GM03348 (cell line): ENCODE data around the gene RRAS.
"Not testable (repeated sequence)": the region's sequence is repeated elsewhere in the genome, so short reads cannot be mapped to it uniquely, and the experiment has no call there.

Source experiments
- DNase-seq: peaks from one replicate; pipeline ENCODE4 v3.0.0; 2012; ENCODE audit warnings: low spot score

The RRAS gene

DNA sequence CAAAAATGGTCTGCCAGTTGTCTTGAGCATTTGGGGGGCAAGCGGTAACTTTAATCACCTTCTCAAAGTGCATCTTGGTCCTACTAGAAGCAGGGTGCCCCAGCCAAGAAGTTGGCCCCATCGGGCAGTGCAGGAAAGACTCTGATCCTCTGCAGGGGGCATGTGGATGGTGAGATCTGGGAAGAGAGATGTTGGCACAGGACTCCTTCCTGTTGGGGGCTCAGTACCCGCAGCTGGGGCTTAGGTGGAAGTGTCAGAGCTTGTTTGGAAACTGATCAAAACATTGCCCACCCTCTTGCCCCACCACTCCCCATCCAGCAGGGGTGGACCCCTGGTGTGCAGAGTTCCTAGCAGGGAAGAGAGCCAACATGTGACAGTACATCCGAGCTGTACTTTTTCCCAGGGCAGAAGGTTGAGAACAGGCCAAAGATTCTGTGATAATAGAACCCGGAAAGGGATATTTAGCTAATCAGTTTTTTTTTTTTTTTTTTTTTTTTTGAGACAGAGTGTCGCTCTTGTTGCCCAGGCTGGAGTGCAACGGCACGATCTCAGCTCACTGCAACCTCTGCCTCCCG lies 8.8 kb downstream of the RRAS start:
- DNase-seq = no peak

DNA sequence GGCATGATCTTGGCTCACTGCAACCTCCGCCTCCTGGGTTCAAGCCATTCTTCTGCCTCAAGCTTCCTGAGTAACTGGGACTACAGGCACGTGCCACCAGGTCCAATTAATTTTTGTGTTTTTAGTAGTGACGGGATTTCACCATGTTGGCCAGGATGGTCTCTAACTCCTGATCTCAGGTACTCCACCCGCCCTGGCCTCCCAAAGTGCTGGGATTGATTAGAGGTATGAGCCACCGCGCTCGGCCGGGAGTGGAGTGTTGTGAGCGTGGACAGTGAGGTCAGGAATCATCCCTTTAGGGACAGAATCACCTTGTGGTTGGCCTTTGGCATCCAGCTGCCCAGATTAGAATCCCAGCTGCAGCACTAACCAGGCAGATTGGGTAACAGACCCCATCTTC lies 10.3 kb downstream of the RRAS start:
- DNase-seq = no peak

DNA sequence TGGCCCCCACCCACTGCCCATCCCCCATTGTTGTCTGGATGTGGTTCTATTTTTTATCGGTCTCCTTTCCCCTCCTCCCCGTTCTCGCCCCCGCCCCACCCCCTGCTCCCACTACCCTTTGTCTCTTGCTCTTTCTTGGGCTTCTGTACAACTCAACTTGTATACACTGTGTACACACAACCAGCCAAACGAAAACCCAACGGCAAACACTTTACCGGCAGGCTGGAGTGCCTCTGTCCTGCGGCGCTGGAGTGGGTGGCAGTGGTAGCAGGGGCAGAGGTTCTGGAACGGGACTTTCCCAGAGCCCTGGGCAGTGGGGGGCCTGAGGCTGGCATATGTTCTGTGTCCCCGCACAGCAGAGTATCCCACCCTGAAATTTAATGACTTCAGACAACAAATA lies 13.7 kb downstream of the RRAS start:
- no peak for DNase-seq

- DNase-seq = no peak
Observed at GRCh38 chr19:49624967-49625910, 14.7 kb downstream of the RRAS start.

GRCh38 chr19:49617860-49618259 lies 22.1 kb downstream of the RRAS start:
- not testable (repeated sequence) for DNase-seq

- no peak for DNase-seq
Observed at GRCh38 chr19:49616945-49617344, 23.0 kb downstream of the RRAS start.

DNA sequence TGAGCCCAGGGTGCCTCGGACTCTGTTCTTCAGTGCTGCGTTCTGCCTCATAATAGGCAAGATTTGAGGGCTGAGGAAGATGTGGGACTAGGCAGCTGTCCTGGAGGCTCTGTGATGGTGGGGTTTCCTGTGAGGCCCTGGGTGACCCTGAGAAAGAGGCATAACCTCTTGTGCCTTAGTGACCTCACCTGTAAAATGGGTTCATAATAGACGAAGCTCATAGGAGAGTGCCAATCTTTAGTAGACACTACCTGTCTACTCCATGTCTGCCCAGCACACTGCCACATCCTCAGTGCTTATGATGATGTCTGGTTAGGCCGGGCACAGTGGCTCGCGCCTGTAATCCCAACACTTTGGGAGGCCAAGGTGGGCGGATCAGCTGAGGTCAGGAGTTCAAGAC lies 23.4 kb downstream of the RRAS start:
- no peak for DNase-seq

DNA sequence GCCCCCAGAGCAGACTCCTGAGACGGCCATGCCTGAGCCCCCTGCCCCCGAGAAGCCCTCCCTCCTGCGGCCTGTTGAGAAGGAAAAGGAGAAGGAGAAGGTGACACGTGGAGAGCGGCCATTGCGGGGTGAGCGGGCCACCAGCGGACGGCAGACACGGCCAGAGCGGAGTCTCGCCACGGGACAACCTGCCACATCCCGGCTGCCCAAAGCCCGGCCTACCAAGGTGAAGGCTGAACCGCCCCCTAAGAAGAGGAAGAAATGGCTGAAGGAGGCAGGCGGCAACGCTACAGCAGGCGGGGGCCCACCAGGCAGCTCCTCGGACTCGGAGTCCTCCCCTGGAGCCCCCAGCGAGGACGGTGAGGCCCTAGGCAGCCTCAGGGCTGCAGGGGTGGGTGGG lies 24.1 kb downstream of the RRAS start:
- DNase-seq = no peak

DNA sequence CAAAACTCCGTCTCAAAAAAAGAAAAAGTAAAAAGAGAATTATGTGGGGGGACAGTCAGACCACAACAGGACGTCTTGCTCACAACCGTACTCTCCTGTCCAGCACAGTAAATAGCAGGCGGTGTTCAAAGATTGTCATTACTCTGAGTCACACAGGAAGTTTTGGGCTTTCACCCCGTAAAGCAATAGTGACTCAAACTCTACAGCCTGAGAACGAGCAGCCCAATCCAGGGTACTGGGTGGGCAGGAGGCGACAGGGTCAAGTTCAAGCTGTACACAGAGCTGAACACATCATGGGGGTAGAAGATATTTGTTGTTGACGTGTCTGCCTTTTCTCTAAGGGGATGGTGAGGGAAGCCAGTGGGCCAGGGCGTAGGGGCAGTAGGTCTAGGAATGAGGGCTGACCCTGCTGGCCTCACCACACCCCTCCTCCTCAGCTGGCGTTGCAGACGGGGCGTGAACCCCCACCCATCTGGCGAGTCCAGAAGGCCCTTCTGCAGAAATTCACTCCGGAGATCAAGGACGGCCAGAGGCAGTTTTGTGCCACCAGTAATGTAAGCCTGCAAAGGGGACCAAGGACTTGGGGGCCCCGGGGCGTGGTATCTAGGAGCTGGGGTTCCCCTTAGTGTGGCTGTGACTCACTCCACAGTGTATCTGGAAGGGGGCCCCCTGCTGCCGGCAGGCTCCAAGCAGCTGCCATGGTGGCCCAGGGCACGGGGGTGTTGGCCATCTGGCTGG lies 25.7 kb downstream of the RRAS start:
- peak; percentile 76 for DNase-seq

- no peak for DNase-seq
Observed at GRCh38 chr19:49613374-49613773, 26.6 kb downstream of the RRAS start.

- no peak for DNase-seq
Observed at GRCh38 chr19:49609499-49610092, 30.3 kb downstream of the RRAS start.

GRCh38 chr19:49605605-49606004 lies 34.3 kb downstream of the RRAS start:
- no peak for DNase-seq

DNA sequence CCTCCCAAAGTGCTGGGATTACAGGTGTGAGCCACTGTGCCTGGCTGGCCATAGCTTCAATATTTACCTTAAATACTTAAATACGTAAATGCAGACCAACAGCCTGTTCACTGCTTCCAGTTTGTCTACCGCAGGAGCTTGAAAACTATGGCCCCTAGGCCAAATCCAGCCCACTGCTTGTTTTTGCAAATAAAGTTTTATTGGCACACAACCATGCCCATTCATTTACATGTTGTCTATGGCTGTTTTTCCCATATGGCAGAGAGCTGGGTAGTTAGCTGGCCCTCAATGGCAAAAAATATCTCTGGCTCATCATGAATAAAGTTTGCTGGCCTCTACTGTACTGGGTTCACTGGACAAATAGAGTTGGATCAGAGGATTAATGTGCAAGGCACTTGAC lies 37.1 kb downstream of the RRAS start:
- DNase-seq = no peak

GRCh38 chr19:49601482-49602038 lies 38.4 kb downstream of the RRAS start:
- no peak for DNase-seq

GRCh38 chr19:49599378-49600295 lies 40.3 kb downstream of the RRAS start:
- DNase-seq = no peak

DNA sequence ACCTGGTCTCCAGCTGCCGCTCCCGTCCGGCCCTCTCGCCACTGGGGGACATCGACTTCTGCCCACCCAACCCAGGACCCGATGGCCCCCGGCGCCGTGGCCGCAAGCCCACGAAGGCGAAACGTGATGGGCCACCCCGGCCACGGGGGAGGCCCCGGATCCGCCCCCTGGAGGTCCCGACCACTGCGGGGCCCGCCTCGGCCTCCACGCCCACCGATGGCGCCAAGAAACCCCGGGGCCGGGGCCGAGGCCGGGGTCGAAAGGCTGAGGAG lies 42.3 kb downstream of the RRAS start:
- DNase-seq = no peak

- no peak for DNase-seq
Observed at GRCh38 chr19:49596954-49597702, 42.8 kb downstream of the RRAS start.

GRCh38 chr19:49596407-49596806 lies 43.5 kb downstream of the RRAS start:
- DNase-seq = no peak

- no peak for DNase-seq
Observed at GRCh38 chr19:49595819-49596404, 44.0 kb downstream of the RRAS start.
